GM21360 (cell line): ENCODE measurements around the gene FAM234B.
"Not testable (repeated sequence)": the region's sequence is repeated elsewhere in the genome, so short reads cannot be mapped to it uniquely, and the experiment has no call there.

ENCODE experiments used
- ATAC-seq: cut with Tn5 transposase; IDR thresholded peaks from one replicate; pipeline ENCODE4 v1.9.1; 2021; ENCODE audit warnings: mild to moderate bottlenecking, moderate library complexity; ENCODE audit not compliant: unreplicated experiment

Gene FAM234B

DNA sequence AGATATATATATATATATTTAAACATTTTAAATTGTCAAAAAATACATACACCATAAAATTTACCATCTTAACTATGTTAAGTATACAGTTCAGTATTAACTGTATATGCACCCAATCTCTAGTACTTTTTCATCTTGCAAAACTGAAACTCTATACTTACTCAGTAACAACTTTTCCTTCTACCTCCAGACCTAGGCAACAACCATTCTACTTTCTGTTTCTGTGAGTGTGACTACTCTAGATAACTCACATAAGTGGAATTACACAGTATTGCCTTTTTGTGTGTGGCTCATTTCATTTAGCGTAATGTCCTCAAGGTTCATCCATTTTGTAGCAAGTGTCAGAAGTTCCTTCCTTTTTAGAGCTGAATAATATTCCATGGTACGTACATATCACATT lies 8.2 kb downstream of the FAM234B start:
- no peak for ATAC-seq

DNA sequence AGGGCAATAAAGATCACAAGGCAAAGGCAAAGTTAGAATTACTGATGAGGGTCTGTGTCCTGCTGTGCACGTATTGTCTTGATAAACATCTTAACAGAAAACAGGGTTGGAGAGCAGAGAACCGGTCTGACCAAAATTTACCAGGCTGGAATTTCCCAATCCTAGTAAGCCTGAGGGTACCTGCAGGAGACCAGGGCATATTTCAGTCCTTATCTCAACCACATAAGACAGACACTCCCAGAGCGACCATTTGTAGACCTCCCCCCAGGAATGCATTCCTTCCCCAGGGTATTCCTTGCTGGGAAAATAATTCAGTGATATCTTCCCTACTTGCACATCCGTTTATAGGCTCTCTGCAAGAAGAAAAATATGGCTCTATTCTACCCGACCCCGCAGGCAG lies 9.4 kb downstream of the FAM234B start:
- not testable (repeated sequence) for ATAC-seq

DNA sequence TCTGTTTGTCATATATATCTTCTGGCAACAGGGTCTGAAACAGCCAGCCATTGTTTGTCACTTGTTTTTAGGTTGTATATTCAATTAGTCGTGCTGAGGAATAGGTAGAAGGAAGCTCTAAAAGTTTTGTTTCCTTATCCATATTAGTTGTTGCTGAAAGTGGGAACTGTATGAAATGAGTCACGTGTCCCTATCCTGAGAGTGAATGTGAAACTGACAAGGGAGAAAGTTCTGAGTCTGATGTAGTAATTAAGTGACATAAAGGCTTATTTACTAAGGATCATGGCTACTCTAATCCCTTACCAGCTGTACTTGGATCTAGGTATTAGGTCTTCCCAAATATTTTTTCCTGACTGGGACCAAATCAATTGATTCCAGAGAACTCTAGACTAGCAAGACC lies 16.4 kb downstream of the FAM234B start:
- ATAC-seq = no peak

DNA sequence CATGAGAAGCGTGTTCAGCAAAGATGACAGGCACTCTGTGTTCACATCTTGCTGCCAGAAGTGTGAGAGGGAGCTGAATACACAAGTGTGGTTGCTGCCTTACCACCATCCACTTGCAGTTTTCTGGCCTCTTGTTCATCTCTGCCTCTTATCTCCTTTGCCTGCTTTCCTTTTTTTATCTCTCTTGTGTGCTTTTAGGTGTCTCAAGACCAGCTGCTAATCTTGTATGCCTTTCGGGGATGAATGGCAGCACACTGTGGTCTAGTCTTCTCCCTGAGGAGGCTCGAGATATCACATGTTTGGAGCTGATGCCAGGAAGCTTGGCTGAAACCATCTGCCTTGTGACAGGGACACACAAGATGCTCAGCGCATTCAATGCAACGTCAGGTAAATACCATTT lies 17.2 kb downstream of the FAM234B start:
- no peak for ATAC-seq

DNA sequence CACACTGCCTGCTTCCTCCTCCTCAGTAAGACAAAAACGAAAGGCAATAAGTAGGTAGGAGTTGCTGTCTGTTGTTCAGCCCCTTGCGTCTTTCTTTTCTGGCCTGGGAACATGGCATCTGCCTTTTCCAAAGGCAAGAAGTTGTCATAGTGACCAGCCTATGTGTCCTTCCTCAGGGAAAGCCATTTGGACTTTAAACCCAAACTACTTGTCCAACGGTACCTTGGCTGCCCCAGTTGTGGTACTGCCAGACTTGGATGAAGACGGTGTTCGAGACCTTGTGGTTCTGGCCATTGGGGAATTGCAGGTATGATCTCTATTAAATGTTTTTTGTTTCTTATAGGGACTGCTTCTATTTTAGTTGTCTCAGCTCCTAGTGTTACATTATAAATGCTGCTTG lies 18.5 kb downstream of the FAM234B start:
- no peak for ATAC-seq

DNA sequence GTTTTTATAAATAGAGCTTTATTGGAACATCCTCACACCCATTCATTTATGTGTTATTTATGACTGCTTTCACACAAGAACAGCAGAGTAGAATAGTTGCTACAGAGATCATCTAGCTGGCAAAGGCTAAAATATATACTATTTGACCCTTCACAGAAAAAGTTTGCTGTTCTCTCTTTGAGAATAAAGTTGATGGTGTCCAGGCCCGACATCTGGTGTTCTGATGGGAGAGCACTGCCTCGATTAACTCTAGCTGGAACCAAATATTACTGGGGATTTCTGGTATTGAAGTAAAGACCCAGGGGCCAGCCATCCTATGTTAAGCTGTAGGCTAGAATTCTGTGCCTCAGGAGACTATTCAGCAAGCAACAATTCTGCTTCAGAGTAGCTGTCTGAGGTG lies 21.8 kb downstream of the FAM234B start:
- ATAC-seq = no peak

DNA sequence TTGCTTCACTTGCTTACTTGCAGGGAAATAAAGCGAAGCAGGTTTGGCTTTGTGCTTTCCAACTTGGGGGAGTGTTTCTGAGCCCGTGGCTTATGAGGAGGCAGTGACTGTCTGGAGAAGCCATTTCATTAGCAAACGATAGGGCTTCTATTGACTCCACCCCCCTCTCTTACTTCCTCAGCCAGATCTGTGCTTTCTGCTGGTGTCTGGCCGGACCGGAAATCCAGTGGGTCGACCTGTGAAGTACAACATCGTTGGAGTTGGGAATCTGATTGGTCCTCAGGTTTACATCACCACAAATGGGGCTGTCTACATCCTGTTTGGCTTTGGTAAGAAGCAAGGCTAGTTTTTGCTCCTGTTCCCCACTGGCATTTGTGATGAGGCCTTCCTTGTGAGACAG lies 22.3 kb downstream of the FAM234B start:
- no peak for ATAC-seq

DNA sequence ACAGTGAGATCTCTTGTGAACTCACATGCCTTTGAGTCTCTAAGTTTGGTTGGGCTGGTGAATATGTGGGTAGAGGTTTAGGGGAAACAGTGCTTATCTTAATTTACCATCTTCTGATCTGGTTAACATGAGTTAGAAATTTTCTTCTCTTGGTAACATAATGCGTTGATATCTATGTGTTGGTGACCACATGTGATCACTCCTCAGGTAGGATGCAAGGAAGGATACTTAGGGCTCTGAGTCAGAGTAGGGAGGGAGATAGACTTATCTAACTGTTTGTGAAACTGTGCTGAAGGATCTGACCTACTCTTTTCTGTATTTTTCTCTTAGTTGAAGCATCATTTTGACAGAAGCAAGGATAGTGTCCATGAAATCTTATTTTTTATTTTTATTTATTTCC lies 23.1 kb downstream of the FAM234B start:
- no peak for ATAC-seq

DNA sequence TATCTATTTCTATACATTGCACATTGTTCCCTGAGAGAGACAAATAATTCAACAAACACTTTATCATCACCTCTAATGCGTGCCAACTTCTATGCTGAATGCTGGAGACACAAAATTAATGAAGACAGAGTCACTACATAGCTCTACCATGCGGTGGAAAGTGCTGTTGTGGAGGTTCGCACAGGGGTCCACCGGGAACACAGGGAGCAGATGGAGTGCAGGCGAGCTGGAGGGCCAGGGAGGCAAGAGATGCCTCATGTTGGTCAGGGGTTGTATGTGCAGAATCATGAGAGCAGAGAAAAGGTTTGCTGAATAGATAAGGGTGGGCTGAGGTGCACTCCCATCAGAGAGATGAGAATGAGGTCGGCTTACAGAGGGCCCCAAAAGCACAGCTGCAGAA lies 25.2 kb downstream of the FAM234B start:
- ATAC-seq = no peak

DNA sequence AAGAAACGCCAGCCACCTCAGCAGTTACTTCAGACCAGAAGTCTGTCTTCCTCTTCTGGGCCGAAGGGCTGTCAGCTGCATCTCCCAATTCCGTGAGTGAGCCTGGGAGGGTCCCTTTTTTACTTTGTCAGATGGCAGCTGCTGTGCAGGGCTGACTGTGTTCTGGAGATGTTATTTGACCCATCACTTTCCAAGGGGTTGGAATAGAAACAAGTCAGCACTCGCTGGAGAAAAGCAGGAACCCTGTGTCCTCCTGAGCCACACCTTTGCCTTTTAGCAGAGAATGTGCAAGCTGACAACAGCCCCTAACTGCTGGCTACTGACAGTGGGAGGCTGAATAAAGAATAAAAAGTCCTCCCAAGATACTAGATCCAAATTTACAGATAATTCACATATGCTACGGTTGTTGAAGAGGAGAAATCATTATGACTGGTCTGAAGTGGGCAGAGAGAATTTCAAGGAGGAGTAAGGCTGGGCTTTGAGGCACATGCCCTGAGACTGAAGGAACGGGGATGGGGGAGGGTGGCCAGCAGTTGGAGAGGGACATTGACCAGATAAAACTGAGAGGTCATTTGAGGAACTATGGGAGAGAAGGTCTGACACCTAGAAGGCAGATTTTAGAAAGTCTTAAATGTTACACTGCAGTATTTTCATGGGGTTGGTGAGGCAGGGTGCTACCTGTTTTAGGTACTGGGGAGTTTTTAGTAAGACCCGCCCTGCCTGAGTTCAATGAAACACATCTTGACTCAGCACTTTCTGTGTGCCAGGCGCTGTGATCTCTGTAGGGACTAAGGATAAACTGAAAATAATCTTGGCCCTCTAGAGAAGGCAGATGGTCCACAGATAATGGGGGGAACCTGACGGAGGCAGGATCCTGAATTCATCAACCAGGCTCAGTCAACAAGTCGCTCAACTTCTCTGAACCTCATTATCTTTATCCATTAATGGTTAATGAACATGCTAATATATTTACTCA lies 27.4 kb downstream of the FAM234B start:
- no peak for ATAC-seq

DNA sequence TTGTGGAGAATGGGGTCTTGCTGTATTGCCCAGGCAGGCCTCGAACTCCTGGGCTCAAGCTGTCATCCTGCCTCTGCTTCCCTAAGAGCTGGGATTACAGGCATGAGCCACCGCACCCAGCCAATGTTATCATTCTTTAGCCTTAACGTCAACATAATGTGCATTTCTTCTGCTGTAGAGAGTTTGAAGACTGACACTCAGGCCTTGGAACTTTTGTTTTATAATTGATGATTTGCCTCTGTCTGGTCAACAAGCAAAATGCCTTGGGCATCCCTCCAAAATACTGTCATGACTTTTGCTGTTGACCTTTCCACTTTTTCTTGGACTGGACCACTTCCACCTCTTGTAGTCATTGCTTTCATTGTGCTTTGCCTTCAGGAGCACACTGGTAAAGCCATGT lies 29.0 kb downstream of the FAM234B start:
- no peak for ATAC-seq

DNA sequence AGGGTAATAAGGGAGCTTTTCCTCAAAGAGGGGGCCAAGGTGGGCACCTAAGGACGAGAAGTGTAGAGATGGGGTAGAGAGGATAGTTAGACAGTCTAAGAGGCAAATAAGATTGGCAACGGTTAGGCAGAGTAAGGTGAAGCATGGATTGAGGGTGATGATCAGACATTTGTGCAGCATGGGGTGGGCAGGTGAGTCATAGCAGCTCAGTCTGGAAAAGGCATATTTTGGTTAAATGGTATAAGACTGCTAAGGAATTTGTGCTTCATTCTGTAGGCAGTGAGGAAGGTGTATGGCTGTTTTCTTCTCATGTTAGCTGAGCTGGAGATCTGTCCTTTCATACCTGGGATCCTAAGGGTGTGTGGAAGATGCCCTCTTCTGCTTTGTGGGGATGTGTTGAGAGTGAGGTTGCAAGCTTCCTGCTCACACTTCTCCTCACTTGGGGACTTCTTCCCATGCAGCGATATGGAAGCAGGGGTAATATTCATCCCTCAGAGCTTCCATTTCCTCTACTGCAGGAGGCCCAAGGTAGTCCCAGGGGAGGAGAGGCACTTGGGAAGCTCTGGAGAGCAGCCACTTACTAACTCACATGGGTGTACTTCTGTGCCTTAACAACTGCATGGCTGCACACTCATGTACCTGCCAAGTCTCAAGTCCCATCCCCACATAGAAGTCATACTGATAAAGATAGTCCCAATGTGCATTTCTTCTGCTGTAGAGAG lies 30.4 kb downstream of the FAM234B start:
- ATAC-seq = no peak

DNA sequence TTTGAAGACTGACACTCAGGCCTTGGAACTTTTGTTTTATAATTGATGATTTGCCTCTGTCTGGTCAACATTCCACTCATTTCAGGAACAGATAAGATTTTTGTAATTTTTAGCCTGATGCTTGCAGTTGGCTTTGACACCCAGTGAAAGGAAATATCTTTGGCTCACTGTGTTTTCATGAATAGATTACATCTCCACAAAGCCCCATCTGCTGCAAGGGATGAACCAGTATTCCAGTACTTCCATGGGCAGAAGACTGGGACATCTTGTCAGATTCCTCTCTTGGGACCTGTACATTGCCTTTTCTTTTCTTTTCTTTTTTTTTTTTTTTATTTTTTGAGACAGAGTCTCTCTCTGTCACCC lies 30.9 kb downstream of the FAM234B start:
- ATAC-seq = no peak

DNA sequence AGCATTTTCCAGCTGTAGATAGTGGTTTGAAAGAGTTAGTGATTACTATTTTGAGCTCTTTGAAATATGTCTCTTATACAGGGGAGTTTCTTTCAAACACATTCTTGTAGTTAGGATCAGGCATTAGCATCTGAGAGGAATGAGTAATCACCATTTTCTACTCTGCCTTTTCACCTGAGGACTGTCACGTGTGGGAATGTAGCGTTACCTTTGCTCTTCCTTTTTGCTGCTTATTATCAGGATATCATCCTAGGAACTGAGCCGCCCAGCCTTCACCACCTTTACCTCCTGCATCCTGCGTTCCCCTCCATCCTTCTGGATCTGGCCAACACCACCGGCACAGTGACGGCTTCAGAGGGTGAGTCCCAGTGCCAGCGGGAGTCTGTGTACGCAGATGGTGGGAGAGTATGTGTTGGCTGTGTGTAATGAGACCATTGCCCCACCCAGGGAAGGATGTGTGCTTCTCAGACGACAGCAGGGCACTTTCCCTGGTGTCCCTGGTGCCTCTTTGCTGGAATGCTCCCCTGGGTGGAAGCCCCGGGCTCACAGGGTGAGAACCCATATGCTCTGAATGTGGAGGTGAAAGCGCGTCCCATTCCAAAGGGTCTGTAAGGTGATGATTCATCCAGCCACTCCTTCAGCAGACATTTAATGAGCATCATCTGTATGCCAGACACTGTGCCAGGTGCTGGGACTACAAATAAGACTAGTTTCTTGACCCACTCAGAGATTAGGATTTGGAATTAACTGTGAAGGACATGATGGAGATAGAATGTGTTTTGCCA lies 31.8 kb downstream of the FAM234B start:
- no peak for ATAC-seq

DNA sequence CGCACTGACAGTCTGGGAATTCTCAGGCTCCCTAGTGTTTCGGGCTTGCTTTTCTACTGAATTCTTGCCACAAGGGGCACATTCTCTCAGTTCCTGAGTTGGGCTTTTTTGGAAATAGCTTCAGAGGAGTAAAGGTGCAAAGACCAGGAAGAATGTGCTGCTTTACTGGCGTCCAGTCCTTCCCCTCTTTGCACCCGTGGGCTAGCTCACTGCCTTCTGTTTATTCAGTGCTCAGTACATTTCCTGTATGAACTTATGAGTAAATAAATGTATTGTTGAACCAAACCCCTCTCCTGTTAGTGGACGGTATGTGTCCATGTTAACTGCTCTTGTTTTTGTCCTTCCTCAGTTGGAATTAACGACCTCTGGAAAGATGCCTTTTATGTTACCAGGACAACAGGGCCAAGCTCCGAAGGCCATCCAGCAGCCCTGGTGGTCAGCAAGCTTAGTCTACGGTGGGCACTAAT lies 35.3 kb downstream of the FAM234B start:
- no peak for ATAC-seq

DNA sequence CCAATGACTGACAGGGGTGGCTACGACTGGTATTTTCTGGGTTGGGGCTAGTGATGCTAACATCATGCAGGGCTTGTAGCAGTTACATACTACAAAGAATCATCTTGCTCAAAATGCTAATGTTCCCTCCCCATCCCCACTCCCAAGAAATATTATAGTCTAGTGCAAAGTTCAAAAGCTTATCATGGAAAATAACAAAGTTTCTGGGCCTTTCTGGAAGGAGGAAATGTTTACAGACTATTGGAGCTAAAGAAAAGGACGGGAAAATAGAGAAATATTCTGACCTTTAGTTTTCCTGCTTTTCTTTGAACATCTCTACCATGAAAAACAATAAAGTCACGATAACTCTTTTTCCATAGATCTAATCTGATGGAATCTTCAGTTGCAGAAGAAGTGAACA lies 36.1 kb downstream of the FAM234B start:
- ATAC-seq = no peak

DNA sequence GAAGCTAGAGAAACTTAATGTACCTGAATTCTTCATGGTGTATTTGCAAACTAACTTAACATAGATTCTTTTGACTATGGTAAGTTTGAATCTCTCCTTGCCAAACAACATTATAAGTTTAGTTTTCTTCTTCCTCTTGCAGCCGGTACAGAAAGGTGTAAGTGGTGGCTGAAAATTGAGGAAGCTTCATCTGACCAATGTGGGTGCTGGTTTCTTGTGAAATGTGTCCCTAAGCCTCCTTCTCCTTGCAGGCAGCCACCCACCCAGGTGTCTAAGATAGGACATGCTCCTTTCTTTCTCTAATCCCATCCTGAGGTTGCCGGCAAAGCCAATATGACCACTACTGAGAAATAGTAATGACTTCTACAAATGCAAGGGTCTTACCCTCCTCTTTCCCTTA lies 38.7 kb downstream of the FAM234B start:
- ATAC-seq = no peak

DNA sequence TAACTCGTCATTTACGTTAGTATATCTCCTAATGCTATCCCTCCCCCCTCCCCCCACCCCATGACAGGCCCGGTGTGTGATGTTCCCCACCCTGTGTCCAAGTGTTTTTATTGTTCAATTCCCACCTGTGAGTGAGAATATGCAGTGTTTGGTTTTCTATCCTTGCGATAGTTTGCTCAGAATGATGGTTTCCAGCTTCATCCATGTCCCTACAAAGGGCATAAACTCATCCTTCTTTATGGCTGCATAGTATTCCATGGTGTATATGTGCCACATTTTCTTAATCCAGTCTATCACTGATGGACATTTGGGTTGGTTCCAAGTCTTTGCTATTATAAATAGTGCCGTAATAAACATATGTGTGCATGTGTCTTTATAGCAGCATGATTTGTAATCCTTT lies 39.5 kb downstream of the FAM234B start:
- ATAC-seq = not testable (repeated sequence)

DNA sequence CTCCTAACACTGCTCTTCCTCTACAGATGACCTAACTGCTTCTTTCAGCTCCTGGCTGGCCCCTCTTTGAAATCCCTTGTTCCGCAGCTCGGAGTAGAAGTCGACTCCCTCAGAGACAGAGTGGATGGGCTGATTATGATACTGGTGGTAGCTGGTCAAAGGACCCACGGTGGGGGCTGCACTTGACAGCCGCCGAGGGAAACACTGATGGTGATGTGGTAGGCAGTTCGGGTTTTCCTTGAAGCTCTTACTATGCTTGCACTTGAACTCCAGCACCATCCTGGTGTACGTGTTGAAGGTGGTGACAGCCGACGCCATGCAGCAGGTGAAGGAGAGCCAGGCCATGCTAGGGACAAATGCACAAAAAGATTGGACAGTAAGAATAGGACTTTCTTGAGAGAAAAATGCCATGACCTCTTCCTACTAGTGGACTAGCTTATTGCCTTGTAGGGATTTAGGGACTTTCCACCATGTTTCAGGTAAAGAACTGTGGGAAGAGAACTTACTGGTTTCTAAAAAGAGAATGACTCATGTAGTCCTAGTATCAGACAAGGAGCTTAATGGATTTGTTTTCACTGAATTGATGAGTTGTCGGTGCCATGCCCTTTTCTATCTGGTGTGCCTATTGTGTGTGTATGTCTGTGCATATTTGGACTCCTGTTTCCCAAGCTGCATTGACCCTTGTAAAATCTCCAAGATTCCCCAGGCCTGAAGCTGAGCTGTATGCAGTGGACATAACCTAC lies 40.9 kb downstream of the FAM234B start:
- no peak for ATAC-seq

DNA sequence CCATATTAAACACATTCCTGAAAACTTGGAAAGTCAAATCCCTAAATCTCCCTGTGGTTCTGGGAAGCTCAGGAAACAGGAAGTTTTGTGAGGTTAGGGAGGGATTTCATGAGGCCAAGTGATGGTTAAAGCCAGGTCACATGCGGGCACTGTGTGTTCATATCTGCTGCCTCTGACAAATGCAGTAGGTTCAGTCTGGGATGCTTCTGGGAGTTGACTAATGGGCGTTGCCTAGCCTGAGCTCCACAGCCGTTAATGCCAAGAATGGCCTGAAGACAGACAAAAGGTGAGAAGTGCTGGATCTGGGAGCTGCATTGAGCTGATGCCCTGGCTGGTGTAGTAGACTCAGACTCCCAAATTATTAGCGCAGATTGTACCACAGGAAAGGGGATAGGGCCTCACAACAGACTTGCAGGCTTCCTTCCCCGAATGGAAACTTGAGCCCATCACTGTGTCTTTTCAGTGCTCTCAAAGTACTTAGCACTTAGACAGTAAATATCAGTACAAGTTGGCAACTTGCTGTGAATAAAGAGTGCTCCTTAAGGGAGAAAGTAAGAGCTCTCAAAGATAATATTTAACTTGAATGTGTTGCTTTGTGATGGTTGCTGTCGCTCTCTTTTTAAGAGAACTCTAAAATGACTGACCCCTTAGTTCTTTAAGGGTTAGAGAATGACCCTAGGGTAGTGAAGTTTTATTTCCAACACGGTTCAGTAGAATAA lies 41.9 kb downstream of the FAM234B start:
- ATAC-seq = no peak
